Stimulated activated CD4-positive, alpha-beta T cell treated with anti-CD3 and anti-CD28 coated beads, Interleukin-12 subunit alpha, Interleukin-12 subunit beta, amount 100 ng/mL, for 48 hours (primary cell): Measurements from ENCODE around the gene VCAN.

ENCODE experiments used
- DNase-seq, 3 donors: peaks; one replicate each; pipeline ENCODE4 v3.0.0-alpha.2; 2020; ENCODE audit warnings: low read depth in 2 of 3, low spot score in 1 of 3

Gene VCAN

GRCh38 chr5:83527722-83528438 is 56.3 kb downstream of the VCAN start:
- no peak for DNase-seq

GRCh38 chr5:83528439-83528769 is 56.9 kb downstream of the VCAN start:
- no peak for DNase-seq

GRCh38 chr5:83530193-83530592 is 58.6 kb downstream of the VCAN start:
- no peak for DNase-seq

GRCh38 chr5:83531661-83532060 is 60.1 kb downstream of the VCAN start:
- DNase-seq = no peak

- no peak for DNase-seq
Measured at GRCh38 chr5:83538786-83539462, 67.4 kb downstream of the VCAN start.

GRCh38 chr5:83539463-83539790 is 67.9 kb downstream of the VCAN start:
- DNase-seq = no peak

GRCh38 chr5:83540105-83540504 is 68.6 kb downstream of the VCAN start:
- DNase-seq = no peak

GRCh38 chr5:83540783-83541182 is 69.2 kb downstream of the VCAN start:
- DNase-seq = no peak

GRCh38 chr5:83542839-83543238 is 71.3 kb downstream of the VCAN start:
- no peak for DNase-seq

GRCh38 chr5:83543898-83544297 is 72.4 kb downstream of the VCAN start:
- DNase-seq = no peak

GRCh38 chr5:83547161-83547560 is 75.6 kb downstream of the VCAN start:
- no peak for DNase-seq

GRCh38 chr5:83547889-83548288 is 76.3 kb downstream of the VCAN start:
- no peak for DNase-seq

GRCh38 chr5:83548581-83548980 is 77.0 kb downstream of the VCAN start:
- DNase-seq = no peak

- DNase-seq = no peak
Measured at GRCh38 chr5:83549076-83549475, 77.5 kb downstream of the VCAN start.

GRCh38 chr5:83549674-83550073 is 78.1 kb downstream of the VCAN start:
- DNase-seq = no peak

- DNase-seq = no peak
Measured at GRCh38 chr5:83551821-83552220, 80.3 kb downstream of the VCAN start.

- no peak for DNase-seq
Measured at GRCh38 chr5:83552275-83552674, 80.7 kb downstream of the VCAN start.

GRCh38 chr5:83553000-83553486 is 81.5 kb downstream of the VCAN start:
- no peak for DNase-seq

GRCh38 chr5:83554133-83554532 is 82.6 kb downstream of the VCAN start:
- DNase-seq = no peak

GRCh38 chr5:83554686-83555085 is 83.1 kb downstream of the VCAN start:
- DNase-seq = no peak

GRCh38 chr5:83555263-83555662 is 83.7 kb downstream of the VCAN start:
- no peak for DNase-seq

- DNase-seq = no peak
Measured at GRCh38 chr5:83556190-83556589, 84.6 kb downstream of the VCAN start.
